Stimulated activated CD8-positive, alpha-beta memory T cell treated with anti-CD3 and anti-CD28 coated beads, Interleukin-15, amount 100 ng/mL, for 4 hours (primary cell): Measurements from ENCODE around the gene HS1BP3.

Experiments
- DNase-seq, 2 donors: peaks; one replicate each; pipeline ENCODE4 v3.0.0-alpha.2; 2020; ENCODE audit warnings: low read depth in 2 of 2

The HS1BP3 gene

DNA sequence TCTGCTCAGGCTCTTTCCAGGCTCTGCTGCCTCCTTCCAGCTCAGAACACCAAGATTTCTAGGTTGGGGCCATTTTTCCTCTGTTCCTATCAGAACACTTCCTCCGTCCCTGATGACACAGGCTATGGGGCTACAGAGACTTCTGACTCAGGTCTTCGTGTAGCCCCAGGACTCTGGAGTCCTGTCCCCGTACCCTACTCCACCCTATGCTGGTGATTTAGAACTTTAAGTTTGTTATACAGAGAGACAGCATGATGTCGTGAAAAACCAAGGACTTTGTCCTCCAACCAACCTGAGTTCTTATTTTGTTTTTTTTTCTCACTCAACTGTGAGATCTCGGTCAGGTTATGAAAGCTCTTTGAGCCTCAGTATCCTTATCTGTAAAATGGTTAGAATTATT lies 78.7 kb downstream of the HS1BP3 start:
- DNase-seq = no peak

DNA sequence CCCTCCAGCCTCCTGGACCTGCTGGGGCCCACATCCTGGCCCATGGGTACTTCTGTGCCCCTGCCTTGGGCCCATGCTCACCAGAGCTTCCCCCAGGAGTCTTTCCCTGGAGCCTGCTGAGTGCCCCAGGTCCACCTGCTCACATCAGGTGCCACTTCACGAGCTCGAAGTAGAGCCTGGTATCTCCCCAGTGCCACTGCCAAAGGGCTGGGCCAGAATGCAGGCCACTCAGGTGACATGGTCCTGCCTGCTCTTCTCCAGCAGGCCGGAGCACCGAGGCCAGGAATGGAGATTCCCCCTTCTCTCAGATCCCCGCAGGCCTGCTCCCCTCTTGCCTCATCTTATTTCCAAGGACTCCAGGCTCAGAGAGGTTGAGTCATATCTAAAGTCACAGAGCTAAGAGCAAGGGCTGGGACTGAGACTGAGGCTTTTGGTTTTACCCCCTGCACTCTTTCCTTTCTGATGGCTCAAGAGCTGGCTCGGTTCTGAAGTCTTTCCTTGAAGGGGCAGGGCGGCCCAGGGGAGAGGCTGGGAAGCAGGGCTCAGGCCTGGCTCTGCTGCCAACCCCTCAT lies 79.2 kb downstream of the HS1BP3 start:
- DNase-seq = no peak

- DNase-seq = no peak
Observed at GRCh38 chr2:20571231-20571630, 79.7 kb downstream of the HS1BP3 start.

GRCh38 chr2:20570249-20570648 lies 80.6 kb downstream of the HS1BP3 start:
- DNase-seq = no peak

DNA sequence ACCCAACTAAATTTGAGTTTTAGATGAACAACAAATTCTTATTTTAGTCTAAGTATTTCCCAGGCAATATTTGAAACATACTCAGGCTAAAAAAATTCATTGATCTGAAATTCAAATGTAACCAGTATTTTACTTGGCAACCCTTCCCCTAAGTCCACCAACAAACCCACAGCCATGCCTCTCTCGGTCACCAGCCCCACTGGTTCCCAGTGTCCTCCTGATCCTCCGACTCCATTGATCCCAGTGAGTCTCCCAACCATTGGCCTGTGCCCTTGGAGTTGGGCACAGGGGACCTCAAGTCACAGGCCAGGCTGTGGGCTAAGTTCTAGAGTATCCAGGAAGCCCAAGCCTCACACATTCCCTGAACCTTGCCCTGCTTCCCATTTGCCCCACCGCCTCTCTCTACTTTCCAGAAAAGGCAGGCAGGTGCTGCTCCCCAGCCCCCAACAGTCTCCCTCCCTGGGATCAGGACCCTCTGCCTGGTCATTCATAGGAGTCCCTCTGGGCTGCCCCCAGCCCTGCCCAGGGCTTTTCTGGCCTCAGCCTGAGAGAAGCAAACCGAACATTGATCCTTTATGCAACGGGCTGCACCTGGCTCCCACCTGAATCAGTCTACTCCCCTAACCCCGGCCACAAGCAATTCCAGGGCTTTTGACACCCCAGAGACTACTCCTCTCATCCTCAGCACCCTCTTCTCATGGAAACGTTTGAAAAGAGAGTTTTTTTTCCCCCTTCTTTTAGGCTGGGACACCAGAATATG lies 81.3 kb downstream of the HS1BP3 start:
- no peak for DNase-seq

DNA sequence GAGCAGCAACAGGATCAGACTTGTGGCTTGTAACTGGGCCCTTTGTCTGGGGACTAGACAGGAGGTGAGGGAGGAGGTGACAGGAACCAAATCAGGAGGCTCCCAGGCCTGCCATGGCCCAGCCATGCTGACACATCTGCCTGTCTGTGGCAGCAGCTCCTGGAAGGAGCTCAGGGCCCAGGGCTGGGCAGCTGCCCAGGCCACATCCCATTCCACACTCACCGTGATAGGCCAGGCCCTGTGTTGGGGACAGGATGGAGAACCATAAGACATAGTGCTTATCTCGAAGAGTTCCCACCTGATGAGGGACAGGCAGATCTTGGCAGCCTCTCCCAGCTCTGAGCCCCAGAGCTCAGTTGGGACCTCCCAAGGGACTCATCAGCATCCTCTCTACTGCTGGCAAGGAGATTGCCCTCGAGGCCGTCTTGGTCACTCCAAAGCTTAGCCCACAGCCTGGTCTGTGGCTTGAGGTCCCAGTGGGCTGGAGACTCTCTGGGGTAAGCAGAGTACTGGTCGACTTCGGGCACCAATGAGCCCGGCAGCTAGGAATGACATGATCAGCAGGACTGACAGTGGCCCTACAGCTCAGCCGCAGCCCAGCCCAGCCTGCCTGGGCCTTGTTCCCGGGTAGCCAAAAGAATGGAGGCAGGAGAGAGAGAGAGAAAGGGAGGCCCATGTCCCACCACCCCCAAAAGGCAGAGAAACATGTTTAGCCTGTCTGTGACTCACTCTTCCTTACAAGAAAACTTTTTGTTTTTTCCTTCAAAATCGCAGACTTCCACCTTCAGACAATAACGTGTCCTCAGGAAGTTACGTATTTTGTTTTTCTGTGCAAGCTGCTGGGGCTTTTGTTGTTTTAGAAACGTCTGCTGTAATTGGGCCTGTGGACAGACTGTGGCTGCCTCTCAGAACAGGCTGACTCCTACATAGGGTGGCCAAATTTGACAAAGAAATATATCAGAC lies 82.1 kb downstream of the HS1BP3 start:
- DNase-seq = no peak

GRCh38 chr2:20567926-20568179 lies 83.0 kb downstream of the HS1BP3 start:
- no peak for DNase-seq
